OCI-LY1 (cell line): ENCODE measurements around the gene CD84.

Source experiments
- EZH2 ChIP-seq: fragments of 200-600 bp; sonication (generic), shearing (Covaris generic); IDR thresholded peaks from 2 replicates; pipeline ENCODE4 v1.8.0; 2017; ENCODE audit warnings: borderline replicate concordance, mixed run types, mild to moderate bottlenecking, antibody characterized with exemption, low read length, moderate library complexity, mixed read lengths
- TF ChIP-seq, protein P1 (sequence below): fragments of 200-600 bp; sonication (generic), shearing (Covaris generic); IDR thresholded peaks from 2 replicates; pipeline ENCODE4 v1.5.1; 2017; ENCODE audit warnings: mild to moderate bottlenecking, antibody characterized with exemption, low read length, moderate library complexity, mixed read lengths

DNA sequence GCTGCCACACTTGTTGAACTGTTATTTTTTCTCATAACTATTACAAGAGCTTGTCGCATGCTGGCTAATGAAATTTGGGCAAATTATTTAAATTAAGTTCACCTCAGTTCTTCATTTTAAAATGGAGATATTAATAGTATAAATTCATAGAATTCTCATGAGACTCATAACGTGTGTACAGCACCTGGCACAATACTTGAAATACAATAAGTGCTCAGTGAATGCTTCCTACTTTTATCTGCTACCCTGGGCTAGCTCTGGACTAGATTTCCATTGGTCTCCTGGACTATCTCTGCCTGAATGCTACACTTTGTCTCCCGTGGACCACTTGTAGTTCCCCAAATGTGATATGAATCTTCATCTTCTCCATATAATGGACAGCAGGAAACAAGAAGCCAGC lies 57.2 kb downstream of the CD84 start:
- TF ChIP-seq, protein P1, sequence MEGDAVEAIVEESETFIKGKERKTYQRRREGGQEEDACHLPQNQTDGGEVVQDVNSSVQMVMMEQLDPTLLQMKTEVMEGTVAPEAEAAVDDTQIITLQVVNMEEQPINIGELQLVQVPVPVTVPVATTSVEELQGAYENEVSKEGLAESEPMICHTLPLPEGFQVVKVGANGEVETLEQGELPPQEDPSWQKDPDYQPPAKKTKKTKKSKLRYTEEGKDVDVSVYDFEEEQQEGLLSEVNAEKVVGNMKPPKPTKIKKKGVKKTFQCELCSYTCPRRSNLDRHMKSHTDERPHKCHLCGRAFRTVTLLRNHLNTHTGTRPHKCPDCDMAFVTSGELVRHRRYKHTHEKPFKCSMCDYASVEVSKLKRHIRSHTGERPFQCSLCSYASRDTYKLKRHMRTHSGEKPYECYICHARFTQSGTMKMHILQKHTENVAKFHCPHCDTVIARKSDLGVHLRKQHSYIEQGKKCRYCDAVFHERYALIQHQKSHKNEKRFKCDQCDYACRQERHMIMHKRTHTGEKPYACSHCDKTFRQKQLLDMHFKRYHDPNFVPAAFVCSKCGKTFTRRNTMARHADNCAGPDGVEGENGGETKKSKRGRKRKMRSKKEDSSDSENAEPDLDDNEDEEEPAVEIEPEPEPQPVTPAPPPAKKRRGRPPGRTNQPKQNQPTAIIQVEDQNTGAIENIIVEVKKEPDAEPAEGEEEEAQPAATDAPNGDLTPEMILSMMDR, result no peak
- no peak for TF ChIP-seq EZH2
